Thyroid gland (tissue), 4 donors: ENCODE results near the gene CCSER1.

ENCODE experiments used
- CTCF ChIP-seq, 6 experiments: fragments of 200-600 bp in 3 of 6; fragments of 450-650 bp in 3 of 6; sonication (generic) in 3 of 6; IDR thresholded peaks; one replicate each; pipeline ENCODE4 v1.5.1; 2016 to 2019; ENCODE audit warnings: antibody characterized with exemption in 6 of 6, mild to moderate bottlenecking in 2 of 6, inconsistent platforms in 1 of 6, moderate library complexity in 1 of 6
- POLR2A ChIP-seq, 2 donors: fragments of 450-650 bp; IDR thresholded peaks; one replicate each; pipeline ENCODE4 v1.6.1; 2017; ENCODE audit warnings: antibody characterized with exemption in 2 of 2, mild to moderate bottlenecking in 2 of 2, moderate library complexity in 1 of 2

- TF ChIP-seq CTCF (IDR thresholded peaks at IDR 0.05) = no peak
- TF ChIP-seq POLR2A (IDR thresholded peaks at IDR 0.05) = no peak
These were observed 1321.6 kb downstream of the CCSER1 start for GRCh38 chr4:91448668-91449330.
